HEK293 (cell line): ENCODE results near the gene KRT82.

ENCODE experiments used
- CTCF ChIA-PET: fragments of 350-600 bp; formaldehyde crosslinking; extraction: SDS; loops from one replicate; lab custom pipeline; 2021; ENCODE audit warnings: antibody characterized with exemption; lab: Yijun Ruan, JAX
- POLR2A ChIA-PET: fragments of 300-600 bp; formaldehyde crosslinking; extraction: SDS; loops from one replicate; lab custom pipeline; 2020; ENCODE audit warnings: antibody characterized with exemption, inconsistent platforms; lab: Yijun Ruan, JAX
- H3K27ac ChIP-seq: fragments of 200-500 bp; sonication (Bioruptor generic); 2 replicates; pipeline ENCODE4 v1.5.1; 2014; ENCODE audit warnings: low read depth, low read length, control low read depth, inconsistent platforms; ENCODE audit errors: extremely low read depth
- H3K36me3 ChIP-seq, 2 experiments: fragments of 200-500 bp in 1 of 2; sonication (Bioruptor generic) in 1 of 2; 1 replicate in 1 of 2; 2 replicates in 1 of 2; pipeline ENCODE4 v1.5.1; 2014 to 2017; ENCODE audit warnings: inconsistent platforms in 2 of 2, low read length in 2 of 2; ENCODE audit not compliant: control insufficient read depth in 2 of 2, insufficient read depth in 1 of 2
- H3K4me1 ChIP-seq: fragments of 200-500 bp; sonication (Bioruptor generic); 2 replicates; pipeline ENCODE4 v1.5.1; 2014; ENCODE audit warnings: mild to moderate bottlenecking, low read length, inconsistent platforms; ENCODE audit not compliant: control insufficient read depth, insufficient read depth
- H3K4me3 ChIP-seq: 2 replicates; pipeline ENCODE4 v1.5.1; 2011; ENCODE audit warnings: low read depth, mild to moderate bottlenecking, control low read depth, low read length, moderate library complexity
- H3K9me3 ChIP-seq: fragments of 200-500 bp; sonication (Bioruptor generic); 2 replicates; pipeline ENCODE4 v1.5.1; 2014; ENCODE audit warnings: low read depth, low read length, inconsistent platforms; ENCODE audit not compliant: control insufficient read depth, insufficient read depth
- ZBTB7A ChIP-seq: fragments of 450-650 bp; formaldehyde crosslinking; IDR thresholded peaks from 2 replicates; pipeline ENCODE4 v1.5.1; 2016; ENCODE audit warnings: low read depth, missing biosample characterization, missing genetic modification characterization
- ZFP37 ChIP-seq: fragments of 450-650 bp; formaldehyde crosslinking; IDR thresholded peaks from 2 replicates; pipeline ENCODE4 v1.5.1; 2016; ENCODE audit warnings: missing biosample characterization, missing genetic modification characterization
- ZIC2 ChIP-seq: fragments of 450-650 bp; formaldehyde crosslinking; IDR thresholded peaks from 2 replicates; pipeline ENCODE4 v1.5.1; 2016; ENCODE audit warnings: missing biosample characterization, missing genetic modification characterization
- ZNF10 ChIP-seq: fragments of 450-650 bp; formaldehyde crosslinking; IDR thresholded peaks from 2 replicates; pipeline ENCODE4 v1.5.1; 2017; ENCODE audit warnings: missing biosample characterization, missing genetic modification characterization
- ZNF114 ChIP-seq: fragments of 450-650 bp; formaldehyde crosslinking; IDR thresholded peaks from 2 replicates; pipeline ENCODE4 v1.5.0; 2017; ENCODE audit warnings: missing biosample characterization, missing genetic modification characterization
- ZNF140 ChIP-seq: fragments of 450-650 bp; formaldehyde crosslinking; IDR thresholded peaks from 2 replicates; pipeline ENCODE4 v1.5.1; 2016; ENCODE audit warnings: missing biosample characterization, missing genetic modification characterization
- ZNF211 ChIP-seq: fragments of 450-650 bp; formaldehyde crosslinking; IDR thresholded peaks from 2 replicates; pipeline ENCODE4 v1.5.1; 2016; ENCODE audit warnings: low read depth, missing biosample characterization, missing genetic modification characterization
- ZNF23 ChIP-seq: fragments of 450-650 bp; formaldehyde crosslinking; IDR thresholded peaks from 2 replicates; pipeline ENCODE4 v1.5.1; 2016; ENCODE audit warnings: missing biosample characterization, missing genetic modification characterization, borderline replicate concordance
- ZNF48 ChIP-seq: fragments of 450-650 bp; formaldehyde crosslinking; IDR thresholded peaks from 2 replicates; pipeline ENCODE4 v1.5.1; 2016; ENCODE audit warnings: missing biosample characterization, missing genetic modification characterization
- ZNF529 ChIP-seq: fragments of 450-650 bp; formaldehyde crosslinking; IDR thresholded peaks from 2 replicates; pipeline ENCODE4 v1.5.1; 2017; ENCODE audit warnings: missing genetic modification characterization, missing biosample characterization; ENCODE audit not compliant: insufficient replicate concordance
- ZNF621 ChIP-seq: fragments of 450-650 bp; formaldehyde crosslinking; IDR thresholded peaks from 2 replicates; pipeline ENCODE4 v1.5.1; 2017; ENCODE audit warnings: missing biosample characterization, missing genetic modification characterization
- ZNF654 ChIP-seq: fragments of 450-650 bp; formaldehyde crosslinking; IDR thresholded peaks from 2 replicates; pipeline ENCODE4 v1.5.1; 2016; ENCODE audit warnings: low read depth, missing biosample characterization, missing genetic modification characterization
- ZNF791 ChIP-seq: fragments of 450-650 bp; formaldehyde crosslinking; IDR thresholded peaks from 2 replicates; pipeline ENCODE4 v1.5.1; 2016; ENCODE audit warnings: missing biosample characterization, missing genetic modification characterization
- ZSCAN30 ChIP-seq: fragments of 450-650 bp; IDR thresholded peaks from 2 replicates; pipeline ENCODE4 v1.5.1; 2018; ENCODE audit warnings: missing biosample characterization, mild to moderate bottlenecking, missing genetic modification characterization, moderate library complexity
- TF ChIP-seq, protein P1 (sequence below): fragments of 450-650 bp; formaldehyde crosslinking; IDR thresholded peaks from 2 replicates; pipeline ENCODE4 v1.5.1; 2016; ENCODE audit warnings: missing biosample characterization, missing genetic modification characterization
- TF ChIP-seq, protein P2 (sequence below): fragments of 450-650 bp; formaldehyde crosslinking; IDR thresholded peaks from 2 replicates; pipeline ENCODE4 v1.5.1; 2016; ENCODE audit warnings: missing biosample characterization, missing genetic modification characterization
- TF ChIP-seq, protein P3 (sequence below): fragments of 450-650 bp; formaldehyde crosslinking; IDR thresholded peaks from 2 replicates; pipeline ENCODE4 v1.5.1; 2016; ENCODE audit warnings: missing biosample characterization, missing genetic modification characterization, borderline replicate concordance

KRT82 gene

DNA sequence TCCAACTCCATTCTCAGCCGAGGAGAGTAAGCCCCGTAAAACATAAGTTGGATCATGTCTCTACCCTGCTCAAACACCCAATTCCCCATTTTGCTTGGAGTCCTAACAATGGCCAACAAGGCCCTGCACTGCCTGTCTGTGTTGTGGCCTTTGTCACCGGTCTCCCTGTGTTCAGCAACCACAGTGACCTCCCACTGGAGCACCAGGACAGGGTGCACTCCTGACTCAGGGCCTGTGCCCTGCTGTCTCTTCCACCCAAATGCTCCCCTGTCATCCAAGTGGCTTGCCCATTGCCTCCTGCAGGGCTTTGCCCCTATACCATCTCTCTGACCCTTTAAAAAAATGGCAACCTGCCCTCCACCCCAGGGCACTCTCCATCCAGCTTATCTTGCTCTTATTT, 34.4 kb downstream of the KRT82 start (continued):
- TF ChIP-seq, protein P1, sequence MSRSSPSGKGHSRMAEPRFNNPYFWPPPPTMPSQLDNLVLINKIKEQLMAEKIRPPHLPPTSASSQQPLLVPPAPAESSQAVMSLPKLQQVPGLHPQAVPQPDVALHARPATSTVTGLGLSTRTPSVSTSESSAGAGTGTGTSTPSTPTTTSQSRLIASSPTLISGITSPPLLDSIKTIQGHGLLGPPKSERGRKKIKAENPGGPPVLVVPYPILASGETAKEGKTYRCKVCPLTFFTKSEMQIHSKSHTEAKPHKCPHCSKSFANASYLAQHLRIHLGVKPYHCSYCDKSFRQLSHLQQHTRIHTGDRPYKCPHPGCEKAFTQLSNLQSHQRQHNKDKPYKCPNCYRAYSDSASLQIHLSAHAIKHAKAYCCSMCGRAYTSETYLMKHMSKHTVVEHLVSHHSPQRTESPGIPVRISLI (tag by site-specific recombination): no peak
- TF ChIP-seq ZFP37 (tag by site-specific recombination): no peak

DNA sequence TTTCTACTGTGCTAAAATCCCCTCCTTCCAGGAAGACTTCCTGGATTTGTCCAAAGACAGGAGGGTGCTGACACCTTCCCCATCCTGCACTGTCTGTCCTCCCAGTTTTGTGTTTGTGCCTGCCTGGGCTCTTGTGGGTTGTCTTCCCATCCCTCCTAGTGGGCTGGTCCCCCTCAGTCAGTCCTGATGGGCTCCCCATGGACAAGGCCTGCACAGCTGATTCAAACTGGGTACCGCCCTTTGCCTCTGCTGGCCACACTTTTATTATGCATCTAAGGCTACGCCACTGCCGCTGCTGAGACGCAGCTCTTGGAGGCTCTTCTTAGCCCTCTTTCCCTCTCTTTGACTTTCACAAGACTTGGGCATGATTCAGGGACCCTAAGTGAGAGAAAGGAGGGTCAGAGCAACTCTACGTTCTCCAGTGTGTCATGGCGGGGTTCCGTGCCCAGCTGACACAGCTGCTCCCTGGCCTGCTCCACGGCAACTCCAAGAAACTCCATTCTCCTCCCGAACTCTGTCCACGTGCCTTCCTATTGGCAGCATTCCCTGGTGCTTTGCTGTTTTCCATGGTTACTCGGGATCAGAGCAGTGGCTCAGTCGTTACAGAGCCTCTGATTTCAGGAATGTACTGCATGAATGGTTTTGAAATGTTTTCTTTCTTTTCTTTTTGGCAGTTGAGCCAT, 35.1 kb downstream of the KRT82 start:
- H3K4me3 ChIP-seq: no peak overlapping the region
- no peaks in the 10 kb centered on the region for H3K4me1 ChIP-seq
- H3K27ac ChIP-seq: no peak overlapping the region
- ChIA-PET CTCF (interaction anchor here (0.7 to 10.0 kb wide), 20 partner anchors 11 to 514 kb away, joined by 3 to 200 read pairs (median 6); no protein-coding TSS in a partner anchor), POLR2A (no interaction called here)
- H3K36me3 ChIP-seq: no peaks in the 10 kb centered on the region
- no peak for TF ChIP-seq ZNF48 (tag by site-specific recombination)
- TF ChIP-seq ZNF654 (tag by site-specific recombination): no peak
- no peak for TF ChIP-seq ZIC2 (tag by site-specific recombination)
- no peak for TF ChIP-seq ZNF10
- TF ChIP-seq ZNF529: no peak
- TF ChIP-seq, protein P2, sequence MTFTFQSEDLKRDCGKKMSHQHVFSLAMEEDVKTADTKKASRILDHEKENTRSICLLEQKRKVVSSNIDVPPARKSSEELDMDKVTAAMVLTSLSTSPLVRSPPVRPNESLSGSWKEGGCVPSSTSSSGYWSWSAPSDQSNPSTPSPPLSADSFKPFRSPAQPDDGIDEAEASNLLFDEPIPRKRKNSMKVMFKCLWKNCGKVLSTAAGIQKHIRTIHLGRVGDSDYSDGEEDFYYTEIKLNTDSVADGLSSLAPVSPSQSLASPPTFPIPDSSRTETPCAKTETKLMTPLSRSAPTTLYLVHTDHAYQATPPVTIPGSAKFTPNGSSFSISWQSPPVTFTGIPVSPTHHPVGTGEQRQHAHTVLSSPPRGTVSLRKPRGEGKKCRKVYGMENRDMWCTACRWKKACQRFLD (tag by site-specific recombination): no peak
- no peak for TF ChIP-seq ZSCAN30 (tag by site-specific recombination)
- TF ChIP-seq, protein P3, sequence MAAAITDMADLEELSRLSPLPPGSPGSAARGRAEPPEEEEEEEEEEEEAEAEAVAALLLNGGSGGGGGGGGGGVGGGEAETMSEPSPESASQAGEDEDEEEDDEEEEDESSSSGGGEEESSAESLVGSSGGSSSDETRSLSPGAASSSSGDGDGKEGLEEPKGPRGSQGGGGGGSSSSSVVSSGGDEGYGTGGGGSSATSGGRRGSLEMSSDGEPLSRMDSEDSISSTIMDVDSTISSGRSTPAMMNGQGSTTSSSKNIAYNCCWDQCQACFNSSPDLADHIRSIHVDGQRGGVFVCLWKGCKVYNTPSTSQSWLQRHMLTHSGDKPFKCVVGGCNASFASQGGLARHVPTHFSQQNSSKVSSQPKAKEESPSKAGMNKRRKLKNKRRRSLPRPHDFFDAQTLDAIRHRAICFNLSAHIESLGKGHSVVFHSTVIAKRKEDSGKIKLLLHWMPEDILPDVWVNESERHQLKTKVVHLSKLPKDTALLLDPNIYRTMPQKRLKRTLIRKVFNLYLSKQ (tag by site-specific recombination): no peak
- no peak for TF ChIP-seq ZNF140 (tag by site-specific recombination)
- no peak for TF ChIP-seq ZBTB7A (tag by site-specific recombination)
- no peak for TF ChIP-seq ZNF23 (tag by site-specific recombination)
- no peaks in the 10 kb centered on the region for H3K9me3 ChIP-seq

DNA sequence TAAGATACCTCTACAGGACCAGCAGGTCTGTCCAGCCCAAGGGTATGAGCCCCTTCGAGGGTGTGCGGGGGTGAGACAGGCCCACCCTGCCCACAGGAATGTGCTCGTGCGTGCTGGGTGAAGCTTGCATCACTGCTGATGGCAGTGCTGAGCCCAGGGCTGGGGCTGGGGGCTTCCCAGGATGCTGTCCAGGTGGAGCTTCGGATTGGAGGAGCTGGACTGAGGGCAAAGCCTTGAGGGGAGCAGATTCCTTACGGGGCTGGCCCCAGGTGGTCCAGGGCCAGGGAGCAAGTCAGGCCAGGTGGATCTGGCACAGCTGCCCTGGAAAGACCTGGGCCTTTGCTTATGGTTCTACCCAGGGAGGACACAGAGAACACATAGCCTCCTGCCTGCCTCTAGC, 36.3 kb downstream of the KRT82 start:
- ChIA-PET CTCF (interaction anchor here (0.5 to 10.0 kb wide), 14 partner anchors 9 to 617 kb away, joined by 3 to 200 read pairs (median 3); no protein-coding TSS in a partner anchor), POLR2A (interaction anchor here (0.7 kb wide), 1 partner anchor 216 kb away, joined by 4 read pairs; no protein-coding TSS in a partner anchor)
- TF ChIP-seq ZNF211 (tag by site-specific recombination): no peak
- no peak for TF ChIP-seq ZNF114 (tag by site-specific recombination)
- no peak for TF ChIP-seq ZNF791
- no peak for TF ChIP-seq ZNF621 (tag by site-specific recombination)
- TF ChIP-seq, all 188 proteins: peak for 0

More for the DNA sequence above, 36.3 kb downstream of the KRT82 start:
- Histone ChIP-seq H3K4me3 (no peak overlapping the region), H3K4me1 (no peaks in the 10 kb centered on the region), H3K36me3 (no peaks in the 10 kb centered on the region), H3K27ac (no peak overlapping the region), H3K9me3 (no peaks in the 10 kb centered on the region)
